Measurements from ENCODE around the gene ARL6IP1.
"Not testable (repeated sequence)": the region's sequence is repeated elsewhere in the genome, so short reads cannot be mapped to it uniquely, and the experiment has no call there.

ARL6IP1 gene

GRCh38 chr16:18799500-18799899 is 1.8 kb downstream of the ARL6IP1 start:
- DNase-seq (ENCODE audit: low read depth in 2 of 2), result no peak

GRCh38 chr16:18797746-18798145 is 3.6 kb downstream of the ARL6IP1 start:
- DNase-seq (ENCODE audit: low read depth in 2 of 2), result no peak

GRCh38 chr16:18796377-18796776 is 5.0 kb downstream of the ARL6IP1 start:
- no peak for DNase-seq (ENCODE audit: low read depth in 2 of 2)

- DNase-seq (ENCODE audit: low read depth in 2 of 2), result no peak
Measured at GRCh38 chr16:18792836-18793433, 8.4 kb downstream of the ARL6IP1 start.

GRCh38 chr16:18789850-18790706 is 11.3 kb downstream of the ARL6IP1 start, which contains the start of gene RPS15A:
Gene RPS15A, minus strand, starts transcription at chr16:18790334. Its CDS starts 1,221 bp downstream, at chr16:18789113.
- DNase-seq (ENCODE audit: low read depth in 2 of 2), result peak; percentile 82 to 88

GRCh38 chr16:18789515-18789849 is 11.9 kb downstream of the ARL6IP1 start:
- DNase-seq (ENCODE audit: low read depth in 2 of 2), result no peak

- DNase-seq (ENCODE audit: low read depth in 2 of 2), result no peak
Measured at GRCh38 chr16:18788828-18789514, 12.4 kb downstream of the ARL6IP1 start.

GRCh38 chr16:18784917-18785623 is 16.3 kb downstream of the ARL6IP1 start:
- DNase-seq (ENCODE audit: low read depth in 2 of 2), result no peak

GRCh38 chr16:18783430-18784341 is 17.7 kb downstream of the ARL6IP1 start:
- DNase-seq (ENCODE audit: low read depth in 2 of 2), result no peak

- DNase-seq (ENCODE audit: low read depth in 2 of 2), result no peak
Measured at GRCh38 chr16:18782697-18783429, 18.5 kb downstream of the ARL6IP1 start.

GRCh38 chr16:18781232-18781631 is 20.1 kb downstream of the ARL6IP1 start:
- DNase-seq (ENCODE audit: low read depth in 2 of 2), result not testable (repeated sequence)

GRCh38 chr16:18780460-18781026 is 20.8 kb downstream of the ARL6IP1 start:
- not testable (repeated sequence) for DNase-seq (ENCODE audit: low read depth in 2 of 2)

- DNase-seq (ENCODE audit: low read depth in 2 of 2), result not testable (repeated sequence)
Measured at GRCh38 chr16:18777664-18778063, 23.7 kb downstream of the ARL6IP1 start.

- DNase-seq (ENCODE audit: low read depth in 2 of 2), result not testable (repeated sequence)
Measured at GRCh38 chr16:18776334-18776733, 25.0 kb downstream of the ARL6IP1 start.

GRCh38 chr16:18774651-18775050 is 26.7 kb downstream of the ARL6IP1 start:
- not testable (repeated sequence) for DNase-seq (ENCODE audit: low read depth in 2 of 2)

- DNase-seq (ENCODE audit: low read depth in 2 of 2), result not testable (repeated sequence)
Measured at GRCh38 chr16:18772171-18772570, 29.2 kb downstream of the ARL6IP1 start.

- DNase-seq (ENCODE audit: low read depth in 2 of 2), result not testable (repeated sequence)
Measured at GRCh38 chr16:18770336-18770962, 30.9 kb downstream of the ARL6IP1 start.

GRCh38 chr16:18767217-18767616 is 34.1 kb downstream of the ARL6IP1 start:
- not testable (repeated sequence) for DNase-seq (ENCODE audit: low read depth in 2 of 2)

GRCh38 chr16:18762713-18763112 is 38.6 kb downstream of the ARL6IP1 start:
- not testable (repeated sequence) for DNase-seq (ENCODE audit: low read depth in 2 of 2)

Measured in stimulated activated CD4-positive, alpha-beta T cell treated with anti-CD3 and anti-CD28 coated beads, Interleukin-12 subunit alpha, Interleukin-12 subunit beta, amount 100 ng/mL, for 24 hours (primary cell).